H9 (cell line): ENCODE results near the gene RPL27A. TPM values are rescaled to one million over a fixed set of nuclear protein-coding genes. Genes with fewer than 3 reads are reported as not detected.
A peak's percentile ranks its signal among the peaks of the same experiment; 100 is the strongest.

ENCODE experiments used
- DNase-seq: peaks from one replicate; pipeline ENCODE4 v3.0.0-alpha.2; 2017
- H2AFZ ChIP-seq: one replicate; pipeline ENCODE4 v1.6.1; 2013; ENCODE audit warnings: mild to moderate bottlenecking, low read length, control low read depth, moderate library complexity
- H2AK5ac ChIP-seq: 2 replicates; pipeline ENCODE4 v1.6.1; 2013; ENCODE audit warnings: low read length, control low read depth, mixed read lengths; ENCODE audit not compliant: insufficient read length
- H2BK120ac ChIP-seq: one replicate; pipeline ENCODE4 v1.6.1; 2013; ENCODE audit warnings: low read depth, mild to moderate bottlenecking, low read length, control low read depth, inconsistent platforms; ENCODE audit not compliant: poor library complexity, severe bottlenecking
- H2BK12ac ChIP-seq: 2 replicates; pipeline ENCODE4 v1.6.1; 2013; ENCODE audit warnings: low read length, control low read depth, mixed read lengths, low read depth; ENCODE audit not compliant: insufficient read length
- H2BK15ac ChIP-seq: 2 replicates; pipeline ENCODE4 v1.6.1; 2013; ENCODE audit warnings: low read depth, low read length, control low read depth
- H2BK20ac ChIP-seq: one replicate; pipeline ENCODE4 v1.6.1; 2013; ENCODE audit warnings: low read depth, mild to moderate bottlenecking, low read length, control low read depth, inconsistent platforms; ENCODE audit not compliant: poor library complexity, severe bottlenecking
- H2BK5ac ChIP-seq: 2 replicates; pipeline ENCODE4 v1.6.1; 2013; ENCODE audit warnings: low read length, control low read depth, mixed read lengths; ENCODE audit not compliant: insufficient read length
- H3K14ac ChIP-seq: 2 replicates; pipeline ENCODE4 v1.6.1; 2013; ENCODE audit warnings: low read length, control low read depth; ENCODE audit not compliant: insufficient read depth
- H3K18ac ChIP-seq: 2 replicates; pipeline ENCODE4 v1.6.1; 2013; ENCODE audit warnings: low read depth, mild to moderate bottlenecking, mixed read lengths, low read length, control low read depth; ENCODE audit not compliant: insufficient read length
- H3K23ac ChIP-seq: 2 replicates; pipeline ENCODE4 v1.6.1; 2013; ENCODE audit warnings: low read length, control low read depth, mixed read lengths, low read depth; ENCODE audit not compliant: insufficient read length
- H3K23me2 ChIP-seq: 2 replicates; pipeline ENCODE4 v1.6.1; 2013; ENCODE audit warnings: low read depth, mild to moderate bottlenecking, mixed read lengths, low read length, control low read depth; ENCODE audit not compliant: insufficient read length, poor library complexity, severe bottlenecking
- H3K27ac ChIP-seq: 2 replicates; pipeline ENCODE4 v1.5.1; 2013; ENCODE audit warnings: low read length, control low read depth, mixed read lengths, low read depth; ENCODE audit not compliant: insufficient read length
- H3K27me3 ChIP-seq: 2 replicates; pipeline ENCODE4 v1.6.1; 2013; ENCODE audit warnings: low read length, control low read depth, inconsistent platforms; ENCODE audit not compliant: insufficient read depth
- H3K4ac ChIP-seq: 2 replicates; pipeline ENCODE4 v1.6.1; 2013; ENCODE audit warnings: low read depth, mild to moderate bottlenecking, control low read depth, inconsistent platforms, low read length, moderate library complexity
- H3K4me1 ChIP-seq: 2 replicates; pipeline ENCODE4 v1.6.1; 2013; ENCODE audit warnings: low read length, control low read depth, inconsistent platforms; ENCODE audit not compliant: insufficient read depth
- H3K4me2 ChIP-seq: 2 replicates; pipeline ENCODE4 v1.6.1; 2013; ENCODE audit warnings: low read length, control low read depth, mixed read lengths; ENCODE audit not compliant: insufficient read length, insufficient read depth
- H3K56ac ChIP-seq: 2 replicates; pipeline ENCODE4 v1.6.1; 2013; ENCODE audit warnings: low read depth, mild to moderate bottlenecking, mixed read lengths, low read length, control low read depth; ENCODE audit not compliant: insufficient read length
- H3K79me1 ChIP-seq: 2 replicates; pipeline ENCODE4 v1.6.1; 2013; ENCODE audit warnings: low read depth, mild to moderate bottlenecking, moderate library complexity, low read length, control low read depth, inconsistent platforms; ENCODE audit not compliant: insufficient read depth, poor library complexity, severe bottlenecking
- H3K79me2 ChIP-seq: 2 replicates; pipeline ENCODE4 v1.6.1; 2013; ENCODE audit warnings: low read length, control low read depth, inconsistent platforms; ENCODE audit not compliant: insufficient read depth
- H3K9ac ChIP-seq: 2 replicates; pipeline ENCODE4 v1.6.1; 2013; ENCODE audit warnings: low read length, control low read depth, mixed read lengths; ENCODE audit not compliant: insufficient read length; ENCODE audit errors: extremely low read depth
- H3K9me3 ChIP-seq: one replicate; pipeline ENCODE4 v1.6.1; 2013; ENCODE audit warnings: low read depth, low read length, inconsistent platforms; ENCODE audit not compliant: control insufficient read depth
- H3T11ph ChIP-seq: one replicate; pipeline ENCODE4 v1.6.1; 2013; ENCODE audit warnings: mild to moderate bottlenecking, low read length, control low read depth, inconsistent platforms
- H4K20me1 ChIP-seq: one replicate; pipeline ENCODE4 v1.6.1; 2013; ENCODE audit not compliant: control insufficient read depth, insufficient read length, insufficient read depth
- H4K5ac ChIP-seq: 2 replicates; pipeline ENCODE4 v1.6.1; 2013; ENCODE audit warnings: low read depth, mild to moderate bottlenecking, mixed read lengths, low read length, control low read depth; ENCODE audit not compliant: insufficient read length
- H4K8ac ChIP-seq: replicated peaks from 2 replicates; pipeline ENCODE4 v1.6.1; 2013; ENCODE audit warnings: low read length, control low read depth, mixed read lengths, low read depth; ENCODE audit not compliant: insufficient read length
- H4K91ac ChIP-seq: 2 replicates; pipeline ENCODE4 v1.6.1; 2013; ENCODE audit warnings: low read depth, mild to moderate bottlenecking, moderate library complexity, mixed read lengths, low read length, control low read depth; ENCODE audit not compliant: insufficient read length
- H3K27ac Mint-ChIP-seq, 3 experiments: 2 replicates in 2 of 3; 3 replicates in 1 of 3; pipeline ENCODE4 v1.8.0; 2020 to 2021; ENCODE audit warnings: mixed read lengths in 3 of 3, mild to moderate bottlenecking in 1 of 3, moderate library complexity in 1 of 3
- H3K27me3 Mint-ChIP-seq: 2 replicates; pipeline ENCODE4 v1.8.0; 2021; ENCODE audit warnings: low read depth, mild to moderate bottlenecking, moderate library complexity, mixed read lengths
- H3K36me3 Mint-ChIP-seq, 3 experiments: 2 replicates in 2 of 3; 3 replicates in 1 of 3; pipeline ENCODE4 v1.8.0; 2020 to 2021; ENCODE audit warnings: low read depth in 3 of 3, mixed read lengths in 3 of 3; ENCODE audit not compliant: insufficient read depth in 1 of 3
- H3K4me1 Mint-ChIP-seq, 2 experiments: 2 replicates each; pipeline ENCODE4 v1.8.0; 2020; ENCODE audit warnings: mixed read lengths in 2 of 2
- H3K4me3 Mint-ChIP-seq, 2 experiments: 2 replicates in 1 of 2; 3 replicates in 1 of 2; pipeline ENCODE4 v1.8.0; 2020 to 2021; ENCODE audit warnings: mild to moderate bottlenecking in 2 of 2, mixed read lengths in 2 of 2, moderate library complexity in 1 of 2
- H3K9me3 Mint-ChIP-seq, 2 experiments: 2 replicates in 1 of 2; 3 replicates in 1 of 2; pipeline ENCODE4 v1.8.0; 2020; ENCODE audit warnings: mild to moderate bottlenecking in 2 of 2, mixed read lengths in 2 of 2, moderate library complexity in 1 of 2
- WGBS: extraction: QIAGEN DNeasy Blood & Tissue Kit; methylation state at CpG from one replicate; pipeline ENCODE4 v1.1.7; 2013; ENCODE audit warnings: missing lambda C conversion rate, low lambda C conversion rate, mixed read lengths; ENCODE audit not compliant: insufficient read length; ENCODE audit errors: extremely low coverage; 5-methylcytosine and 5-hydroxymethylcytosine counted together
- total RNA-seq: library from RNA; stranded (reverse); gene quantifications from 2 replicates; pipeline ENCODE4 v1.2.1, GENCODE V29; 2021
- TF ChIP-seq, protein P1 (sequence below): fragments of 200-600 bp; sonication (generic); conservative IDR thresholded peaks from 3 replicates; pipeline ENCODE4 v1.8.0; 2021; ENCODE audit warnings: antibody characterized with exemption, mild to moderate bottlenecking

RPL27A gene
- total RNA-seq, 1 experiment from 2014 or later: 1,152 TPM

GRCh38 chr11:8686325-8686724 is 3.7 kb downstream of the RPL27A start:
- H4K20me1 ChIP-seq: no peaks in the 10 kb centered on the region
- no peak overlapping the region for H4K5ac ChIP-seq
- no peak overlapping the region for H2BK5ac ChIP-seq
- no peak for DNase-seq
- no peak overlapping the region for H2BK12ac ChIP-seq
- Mint-ChIP-seq H3K27ac (peak overlapping the region in 1 of 3 experiments; percentile 92; a peak in 1 of 7 replicates), H3K4me3 (no peak overlapping the region; a peak in 1 of 5 replicates), H3K27me3 (no peaks in the 10 kb centered on the region; the same call in 1 of the 2 replicates), H3K9me3 (peaks cover 0 to 4% of the 10 kb centered on the region in 2 experiments; a peak in 2 of 5 replicates), H3K4me1 (peaks cover 55 to 58% of the 10 kb centered on the region in 2 experiments), H3K36me3 (peaks cover 41 to 75% (median 54%) of the 10 kb centered on the region in 3 experiments)
- no peak overlapping the region for H3K4ac ChIP-seq
- H3K4me2 ChIP-seq: no peak overlapping the region
- H4K8ac ChIP-seq: no peak overlapping the region
- H3K9ac ChIP-seq: no peak overlapping the region
- H3T11ph ChIP-seq: no peak overlapping the region
- peaks cover 10% of the 10 kb centered on the region; the same call in 1 of the 2 replicates for H3K79me2 ChIP-seq
- H3K79me1 ChIP-seq: no peaks in the 10 kb centered on the region
- H2BK15ac ChIP-seq: no peak overlapping the region
- H4K91ac ChIP-seq: no peak overlapping the region
- no peak overlapping the region for H2AFZ ChIP-seq
- H3K14ac ChIP-seq: no peak overlapping the region
- H3K27me3 ChIP-seq: no peaks in the 10 kb centered on the region
- H3K27ac ChIP-seq: no peak overlapping the region
- H3K18ac ChIP-seq: no peak overlapping the region
- TF ChIP-seq, protein P1, sequence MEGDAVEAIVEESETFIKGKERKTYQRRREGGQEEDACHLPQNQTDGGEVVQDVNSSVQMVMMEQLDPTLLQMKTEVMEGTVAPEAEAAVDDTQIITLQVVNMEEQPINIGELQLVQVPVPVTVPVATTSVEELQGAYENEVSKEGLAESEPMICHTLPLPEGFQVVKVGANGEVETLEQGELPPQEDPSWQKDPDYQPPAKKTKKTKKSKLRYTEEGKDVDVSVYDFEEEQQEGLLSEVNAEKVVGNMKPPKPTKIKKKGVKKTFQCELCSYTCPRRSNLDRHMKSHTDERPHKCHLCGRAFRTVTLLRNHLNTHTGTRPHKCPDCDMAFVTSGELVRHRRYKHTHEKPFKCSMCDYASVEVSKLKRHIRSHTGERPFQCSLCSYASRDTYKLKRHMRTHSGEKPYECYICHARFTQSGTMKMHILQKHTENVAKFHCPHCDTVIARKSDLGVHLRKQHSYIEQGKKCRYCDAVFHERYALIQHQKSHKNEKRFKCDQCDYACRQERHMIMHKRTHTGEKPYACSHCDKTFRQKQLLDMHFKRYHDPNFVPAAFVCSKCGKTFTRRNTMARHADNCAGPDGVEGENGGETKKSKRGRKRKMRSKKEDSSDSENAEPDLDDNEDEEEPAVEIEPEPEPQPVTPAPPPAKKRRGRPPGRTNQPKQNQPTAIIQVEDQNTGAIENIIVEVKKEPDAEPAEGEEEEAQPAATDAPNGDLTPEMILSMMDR: no peak
- H3K23me2 ChIP-seq: peaks cover 13% of the 10 kb centered on the region
- H2AK5ac ChIP-seq: no peak overlapping the region
- no peak overlapping the region for H3K56ac ChIP-seq
- H3K9me3 ChIP-seq: no peaks in the 10 kb centered on the region
- no peak overlapping the region for H3K23ac ChIP-seq
- WGBS: no CpG with 5 or more reads among the region's 7 CpGs
- no peak overlapping the region for H2BK120ac ChIP-seq
- no peak overlapping the region for H2BK20ac ChIP-seq
- peaks cover 3% of the 10 kb centered on the region for H3K4me1 ChIP-seq
